Right lung (tissue), 5 donors: ENCODE data around the gene ADAM12. TPM values are rescaled to one million over a fixed set of nuclear protein-coding genes. Genes with fewer than 3 reads are reported as not detected.
A peak's percentile ranks its signal among the peaks of the same experiment; 100 is the strongest.

Source experiments
- DNase-seq, 2 donors: peaks; one replicate each; pipeline ENCODE4 v3.0.0-alpha.2; 2013
- polyA plus RNA-seq, 5 donors: library from polyadenylated mRNA; unstranded; fragments of 120-200 nt; gene quantifications; one replicate each; pipeline versions ENCODE4 v1.2.1 to v1.2.3, GENCODE V29; 2013; ENCODE audit warnings: inconsistent platforms in 1 of 5, low replicate concordance in 1 of 5; ENCODE audit not compliant: insufficient read length in 5 of 5, insufficient read depth in 1 of 5

The ADAM12 gene
- polyA plus RNA-seq, 5 donors: 6.3 to 12.1 (median 9.9) TPM

- DNase-seq: no peak
These were observed 372.0 kb downstream of the ADAM12 start for GRCh38 chr10:126016156-126016805.

DNA sequence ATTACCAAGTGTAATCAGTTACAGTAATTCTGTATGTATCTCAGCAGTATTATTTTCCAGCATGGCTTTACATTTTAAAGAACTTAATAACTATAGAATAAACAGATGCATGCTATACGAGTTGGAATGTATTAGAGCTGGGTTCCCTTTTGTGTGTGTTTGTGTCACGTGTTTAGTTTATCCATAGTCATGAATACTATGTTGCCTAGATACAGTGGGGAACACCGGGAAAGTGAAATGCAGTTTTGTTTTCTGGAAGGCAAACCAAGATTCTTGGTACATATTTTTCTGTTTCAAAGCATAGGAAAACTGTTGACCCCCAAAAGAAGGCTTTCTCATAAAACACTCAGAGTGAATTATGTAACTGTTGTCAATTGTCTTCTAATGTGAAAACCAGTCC lies 372.9 kb downstream of the ADAM12 start:
- DNase-seq: peak in 1 of 2 donors; percentile 9

GRCh38 chr10:126014309-126014708 lies 374.0 kb downstream of the ADAM12 start:
- no peak for DNase-seq

DNA sequence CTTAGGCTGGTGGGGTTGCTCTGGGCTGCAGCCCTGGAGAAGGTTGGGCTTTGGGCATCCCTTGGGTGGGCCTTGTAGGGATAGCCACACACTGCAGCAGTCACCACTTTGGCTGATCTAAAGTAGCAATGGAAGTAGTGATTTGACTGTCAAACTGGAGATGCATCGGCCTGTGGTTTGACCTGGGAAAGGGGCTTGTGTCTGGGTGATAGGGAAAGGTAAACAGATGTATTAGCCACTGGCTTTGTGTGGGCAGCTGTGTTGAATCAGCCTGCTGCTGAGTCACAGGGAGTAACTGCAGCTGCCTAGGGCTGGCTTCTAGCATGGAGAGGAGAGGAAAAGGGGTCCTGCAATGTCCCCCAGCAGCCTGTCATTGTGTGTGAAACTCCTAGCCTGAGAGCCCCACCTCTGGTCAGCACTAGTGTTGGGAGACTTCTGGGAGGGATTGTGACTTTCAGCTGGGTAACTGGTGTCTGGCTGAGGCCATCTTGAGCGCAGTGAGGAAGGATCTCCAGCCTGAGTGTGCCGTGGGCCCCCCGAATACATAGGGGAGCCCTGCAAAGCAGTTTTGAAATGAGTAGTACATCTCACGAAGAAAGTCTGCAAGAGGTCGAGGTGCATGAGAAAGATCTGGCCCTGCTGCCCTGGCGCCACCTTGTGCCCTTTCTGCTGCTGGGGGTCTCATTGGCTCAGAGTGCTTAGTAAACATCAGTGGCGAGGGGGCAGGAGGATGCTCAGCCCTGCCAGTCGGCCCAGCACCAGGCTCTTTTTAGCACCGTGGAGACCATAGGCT lies 374.6 kb downstream of the ADAM12 start:
- DNase-seq: no peak

GRCh38 chr10:126012485-126012884 lies 375.8 kb downstream of the ADAM12 start:
- no peak for DNase-seq

DNA sequence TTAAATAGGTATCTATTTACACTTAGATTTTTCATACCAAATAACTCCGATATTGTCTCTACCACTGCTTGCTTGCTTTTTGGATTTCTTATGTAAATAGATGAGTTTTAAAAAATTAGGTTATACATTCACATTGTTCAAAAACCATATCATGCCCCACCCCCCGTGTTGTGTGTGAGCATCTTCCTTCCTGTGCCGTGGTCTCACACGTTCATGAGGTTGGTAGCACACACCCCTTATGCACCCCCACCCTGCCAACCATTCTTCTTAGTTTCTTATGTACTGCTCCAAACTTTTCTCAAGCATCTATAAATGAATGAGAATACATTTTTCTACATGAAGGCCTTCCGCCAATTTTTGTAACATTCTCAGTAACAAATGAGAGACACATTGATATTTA lies 376.3 kb downstream of the ADAM12 start:
- no peak for DNase-seq

GRCh38 chr10:126009650-126010049 lies 378.6 kb downstream of the ADAM12 start:
- no peak for DNase-seq

GRCh38 chr10:126006906-126007305 lies 381.4 kb downstream of the ADAM12 start:
- no peak for DNase-seq

DNA sequence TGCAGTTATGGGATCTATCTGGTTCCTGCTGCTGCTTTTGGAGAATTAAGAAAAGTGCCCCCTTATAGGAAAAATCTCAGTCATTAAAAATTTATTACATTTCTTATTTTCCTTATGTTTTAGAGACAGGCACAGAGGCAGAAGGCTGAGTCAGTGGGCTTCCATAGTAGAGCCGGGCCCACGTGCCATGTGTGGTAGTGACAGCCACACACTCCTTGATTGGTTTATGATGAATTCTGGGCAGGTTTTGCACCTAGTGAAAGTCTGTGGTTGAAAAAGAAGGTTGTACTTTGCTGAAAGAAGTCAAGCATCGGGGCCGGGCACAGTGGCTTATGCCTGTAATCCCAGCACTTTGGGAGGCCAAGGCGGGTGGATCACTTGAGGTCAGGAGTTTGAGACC lies 382.0 kb downstream of the ADAM12 start:
- no peak for DNase-seq

- DNase-seq: no peak
These were observed 383.5 kb downstream of the ADAM12 start for GRCh38 chr10:126004752-126005151.

GRCh38 chr10:126001576-126001975 lies 386.7 kb downstream of the ADAM12 start:
- no peak for DNase-seq

GRCh38 chr10:125999694-126000093 lies 388.6 kb downstream of the ADAM12 start:
- DNase-seq: no peak

DNA sequence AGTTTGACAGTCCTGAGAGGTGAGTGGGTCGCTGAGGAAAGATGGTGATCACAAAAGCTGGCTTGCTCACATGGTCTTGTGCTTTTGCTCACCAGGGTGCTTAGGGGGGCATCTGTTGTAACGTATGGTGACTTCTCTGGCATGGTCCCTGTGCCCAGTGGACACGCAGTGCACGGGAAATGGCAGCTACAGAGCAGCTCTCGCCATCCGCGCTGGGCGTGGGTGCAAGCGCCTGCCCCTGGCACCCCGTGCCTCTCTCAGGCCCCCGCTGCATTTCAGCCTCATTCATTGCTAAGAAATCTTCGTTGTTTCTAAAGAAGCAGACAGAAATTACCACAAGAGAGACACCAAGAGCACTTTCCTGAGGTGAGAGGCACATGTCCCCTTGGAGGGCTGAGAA lies 390.7 kb downstream of the ADAM12 start:
- no peak for DNase-seq

- DNase-seq: no peak
These were observed 392.5 kb downstream of the ADAM12 start for GRCh38 chr10:125995726-125996304.

- DNase-seq: no peak
These were observed 393.7 kb downstream of the ADAM12 start for GRCh38 chr10:125994601-125995000.

DNA sequence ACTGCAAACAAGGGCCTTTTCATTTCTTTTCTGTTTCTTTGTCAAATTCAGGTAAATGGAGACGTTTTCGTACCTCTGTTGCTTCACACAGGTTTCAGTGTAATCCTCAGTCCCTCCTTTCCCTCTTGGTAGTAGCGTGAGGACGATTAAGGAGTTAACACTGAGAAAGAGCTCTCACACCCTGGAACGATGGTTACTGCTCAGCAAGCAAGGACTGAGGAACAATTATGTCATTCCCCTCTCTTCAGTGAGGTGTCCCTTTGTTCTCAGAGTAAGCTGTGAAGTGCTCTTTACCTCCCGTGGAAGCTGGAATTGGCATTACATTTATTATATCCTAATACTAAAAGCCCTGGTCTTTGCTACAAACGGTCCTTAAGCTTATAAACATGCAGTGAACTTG lies 396.0 kb downstream of the ADAM12 start:
- no peak for DNase-seq

- no peak for DNase-seq
These were observed 396.9 kb downstream of the ADAM12 start for GRCh38 chr10:125991392-125991791.

- no peak for DNase-seq
These were observed 397.3 kb downstream of the ADAM12 start for GRCh38 chr10:125990974-125991373.

DNA sequence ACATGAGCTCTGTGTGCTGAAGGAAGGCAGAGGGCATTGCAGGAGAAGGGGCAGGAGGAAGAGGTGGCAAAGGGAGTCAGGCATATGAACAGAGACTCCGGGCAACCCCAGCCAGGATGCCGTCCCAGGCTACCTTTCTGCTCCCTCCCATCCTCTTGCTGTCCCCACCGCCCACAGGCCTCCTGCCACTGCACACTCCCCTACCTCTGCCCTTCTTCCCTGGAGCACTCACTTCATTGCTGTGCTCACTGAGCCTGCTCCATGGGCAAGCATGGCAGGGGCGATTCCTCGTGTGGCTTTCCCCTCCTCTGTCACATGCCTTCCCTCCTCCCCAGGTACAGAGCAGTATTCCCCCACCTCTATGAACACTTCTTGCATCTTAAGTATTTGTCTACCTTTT lies 398.5 kb downstream of the ADAM12 start:
- no peak for DNase-seq

DNA sequence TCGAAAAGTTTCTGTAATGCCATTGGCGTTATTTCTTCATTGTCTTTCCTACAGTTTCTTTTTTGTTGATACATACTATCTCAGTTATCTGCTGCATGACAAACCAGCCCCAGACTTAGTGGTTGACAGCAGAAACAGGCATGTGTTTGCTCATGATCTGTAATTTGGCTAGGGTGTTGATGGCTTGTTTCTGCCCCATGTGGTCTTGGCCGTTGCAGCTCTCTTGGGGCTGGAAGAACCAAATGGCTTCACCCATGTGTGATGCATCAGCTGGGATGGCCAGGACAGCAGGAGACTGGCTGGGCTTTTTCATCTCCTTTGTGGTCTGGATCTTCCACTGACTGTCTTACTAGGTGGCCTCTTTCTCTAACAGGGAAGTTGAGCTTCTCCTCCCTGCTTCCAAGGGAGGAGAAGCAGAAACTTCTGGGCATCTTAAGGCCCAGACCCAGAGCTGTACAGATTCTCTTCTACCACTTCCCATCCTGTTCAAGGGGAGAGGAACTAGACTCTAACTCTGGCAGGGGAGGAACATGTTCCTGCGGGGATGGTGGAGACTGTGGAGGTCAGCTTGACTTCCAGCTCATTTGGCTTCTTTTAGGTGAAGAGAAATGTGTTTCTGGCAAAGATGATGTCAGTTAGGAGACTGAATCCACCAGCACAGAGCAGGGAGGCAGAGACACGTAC lies 402.6 kb downstream of the ADAM12 start:
- DNase-seq: no peak

DNA sequence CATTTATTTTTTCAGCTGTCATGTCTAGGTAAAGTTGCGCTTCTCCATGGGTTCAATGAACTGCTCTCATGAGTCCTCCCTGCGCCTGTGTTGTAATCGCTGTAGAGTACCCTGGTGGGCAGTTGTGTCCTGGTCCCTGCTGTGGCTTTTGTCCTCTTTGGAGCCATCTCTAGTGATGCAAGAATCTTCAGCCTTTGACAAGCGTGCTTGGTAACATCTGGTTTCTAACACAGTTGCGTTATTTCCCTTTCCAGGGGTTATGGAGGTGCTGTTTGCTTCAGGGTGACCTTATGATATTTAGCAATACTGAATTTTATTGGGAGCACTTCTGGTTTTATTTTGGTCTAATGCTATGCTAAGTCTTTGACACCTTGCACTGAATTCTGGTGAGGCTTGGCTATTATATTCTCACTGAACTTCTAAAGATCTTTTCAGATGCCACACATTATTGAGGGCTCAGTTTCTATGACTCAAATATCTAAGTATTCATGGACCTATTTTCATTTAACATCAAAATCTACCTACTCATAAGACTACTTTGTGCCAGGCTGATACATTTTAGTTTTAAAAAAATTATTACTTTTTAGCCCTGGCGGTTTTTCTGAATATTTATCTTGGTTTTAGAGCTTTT lies 403.3 kb downstream of the ADAM12 start:
- no peak for DNase-seq

DNA sequence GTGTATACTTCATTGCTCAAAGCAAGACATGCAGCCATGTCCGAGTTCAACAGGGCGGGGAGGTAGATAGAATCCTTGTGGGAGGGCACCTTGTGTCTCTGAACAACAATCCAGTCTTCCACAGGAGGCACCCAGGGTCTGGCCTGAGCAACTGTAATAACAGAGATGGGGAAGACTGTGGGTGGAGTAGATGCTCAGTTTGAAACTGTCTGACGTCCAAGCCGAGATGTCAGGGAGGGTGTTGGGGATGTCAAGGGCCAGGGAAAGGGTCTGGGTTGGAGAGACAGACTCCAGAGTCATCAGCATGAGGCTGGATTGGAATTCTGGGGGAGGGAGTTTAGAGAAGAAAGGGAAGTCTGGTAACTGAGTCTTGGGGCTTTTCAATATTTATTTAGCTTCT lies 403.9 kb downstream of the ADAM12 start:
- DNase-seq: no peak
